SH-SY5Y (cell line): ENCODE measurements around the gene GABRG3.

Experiments used
- GATA2 ChIP-seq: IDR thresholded peaks from 2 replicates; pipeline ENCODE4 v1.6.1; 2011; ENCODE audit warnings: mild to moderate bottlenecking, low read depth, low read length
- GATA3 ChIP-seq: IDR thresholded peaks from 2 replicates; pipeline ENCODE4 v1.6.1; 2011; ENCODE audit warnings: low read depth, mild to moderate bottlenecking, low read length, moderate library complexity

DNA sequence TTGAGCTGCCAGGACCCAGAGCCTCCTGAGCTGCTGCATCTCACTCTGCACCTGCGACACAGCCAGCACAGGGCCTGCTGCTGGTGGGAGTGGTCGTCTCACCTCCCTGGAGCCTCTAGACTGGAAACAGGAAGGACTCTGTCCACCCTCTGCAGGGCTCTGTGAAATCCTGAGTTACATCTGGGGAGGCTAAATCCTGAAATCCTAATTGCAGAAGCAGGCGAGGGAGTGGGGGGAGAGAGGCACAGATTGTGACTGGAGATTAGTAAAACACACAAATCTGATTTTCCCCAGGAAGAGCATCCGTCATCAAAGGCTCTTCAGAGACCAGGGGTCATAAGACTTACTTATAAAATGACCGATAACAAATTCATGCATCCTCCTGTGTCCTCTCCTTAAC, 31.6 kb upstream of the GABRG3 start:
- TF ChIP-seq GATA3 (peak; percentile 31; the same call in 1 of the 2 replicates), GATA2 (peak; percentile 85)
